ENCODE measurements around the gene SMIM15. TPM values are rescaled to one million over a fixed set of nuclear protein-coding genes. Genes with fewer than 3 reads are reported as not detected.

SMIM15 gene
- 56.4 and 63.7 TPM in 2 replicates for total RNA-seq
- long read RNA-seq, transcript SMIM15-201 (3 exons, 2,889 nt): major isoform, 353 of 371 reads
- long read RNA-seq, partial matches to known transcripts: 3 of 371 reads
- long read RNA-seq, other reads (novel, unspliced or antisense): 13 of 371 reads

GRCh38 chr5:61162010-61162831 is at the start of gene SMIM15:
Gene SMIM15, minus strand, starts transcription at chr5:61162468. Its CDS starts 2,297 bp downstream, at chr5:61160171.
- no peaks in the 10 kb centered on the region for H3K9me3 Mint-ChIP-seq (ENCODE audit: low read depth)
- H3K27me3 Mint-ChIP-seq: no peaks in the 10 kb centered on the region
- H3K27ac Mint-ChIP-seq: peak within 1 kb of the TSS; percentile 97
- peak within 1 kb of the TSS; percentile 99 for H3K4me3 Mint-ChIP-seq (ENCODE audit: low read depth)
- peaks cover 34% of the 10 kb centered on the region for H3K4me1 Mint-ChIP-seq (ENCODE audit: low read depth)
- TF ChIP-seq CTCF (IDR thresholded peaks at IDR 0.05; ENCODE audit: unreplicated experiment): no peak
- H3K36me3 Mint-ChIP-seq (ENCODE audit: insufficient read depth): peaks cover 17% of the 10 kb centered on the region
- peak; percentile 77 for DNase-seq (ENCODE audit: low spot score, unreplicated experiment)

- Mint-ChIP-seq H3K36me3 (ENCODE audit: insufficient read depth) (peaks cover 4% of the 10 kb centered on the region), H3K4me3 (ENCODE audit: low read depth) (no peak overlapping the region), H3K4me1 (ENCODE audit: low read depth) (no peaks in the 10 kb centered on the region), H3K27me3 (no peaks in the 10 kb centered on the region), H3K27ac (no peak overlapping the region), H3K9me3 (ENCODE audit: low read depth) (peaks cover 43% of the 10 kb centered on the region)
- TF ChIP-seq CTCF (IDR thresholded peaks at IDR 0.05; ENCODE audit: unreplicated experiment): no peak
- no peak for DNase-seq (ENCODE audit: low spot score, unreplicated experiment)
Observed at GRCh38 chr5:61207884-61208283, 45.6 kb upstream of the SMIM15 start.

- no peak for DNase-seq (ENCODE audit: low spot score, unreplicated experiment)
- Mint-ChIP-seq H3K27me3 (no peaks in the 10 kb centered on the region), H3K36me3 (ENCODE audit: insufficient read depth) (peaks cover 3% of the 10 kb centered on the region), H3K4me1 (ENCODE audit: low read depth) (no peaks in the 10 kb centered on the region), H3K27ac (no peak overlapping the region), H3K9me3 (ENCODE audit: low read depth) (peaks cover 43% of the 10 kb centered on the region), H3K4me3 (ENCODE audit: low read depth) (no peak overlapping the region)
- TF ChIP-seq CTCF (IDR thresholded peaks at IDR 0.05; ENCODE audit: unreplicated experiment): no peak
Observed at GRCh38 chr5:61205013-61205412, 42.7 kb upstream of the SMIM15 start.

- DNase-seq (ENCODE audit: low spot score, unreplicated experiment): no peak
- peaks cover 3% of the 10 kb centered on the region for H3K36me3 Mint-ChIP-seq (ENCODE audit: insufficient read depth)
- H3K4me1 Mint-ChIP-seq (ENCODE audit: low read depth): no peaks in the 10 kb centered on the region
- H3K4me3 Mint-ChIP-seq (ENCODE audit: low read depth): no peak overlapping the region
- H3K9me3 Mint-ChIP-seq (ENCODE audit: low read depth): peaks cover 34% of the 10 kb centered on the region
- no peak overlapping the region for H3K27ac Mint-ChIP-seq
- TF ChIP-seq CTCF (IDR thresholded peaks at IDR 0.05; ENCODE audit: unreplicated experiment): no peak
- H3K27me3 Mint-ChIP-seq: no peaks in the 10 kb centered on the region
Observed at GRCh38 chr5:61202213-61202612, 39.9 kb upstream of the SMIM15 start.

GRCh38 chr5:61200582-61201155 is 38.4 kb upstream of the SMIM15 start:
- Mint-ChIP-seq H3K4me3 (ENCODE audit: low read depth) (no peak overlapping the region), H3K9me3 (ENCODE audit: low read depth) (peaks cover 32% of the 10 kb centered on the region), H3K27ac (no peak overlapping the region), H3K4me1 (ENCODE audit: low read depth) (no peaks in the 10 kb centered on the region), H3K36me3 (ENCODE audit: insufficient read depth) (peaks cover 3% of the 10 kb centered on the region), H3K27me3 (no peaks in the 10 kb centered on the region)
- DNase-seq (ENCODE audit: low spot score, unreplicated experiment): no peak
- no peak for TF ChIP-seq CTCF (IDR thresholded peaks at IDR 0.05; ENCODE audit: unreplicated experiment)
